ENCODE data around the gene PRRC2C. TPM values are rescaled to one million over a fixed set of nuclear protein-coding genes. Genes with fewer than 3 reads are reported as not detected.

The PRRC2C gene
- total and polyA plus RNA-seq, 3 donors from 2014 or later = 67.0 to 128 (median 114) TPM

DNA sequence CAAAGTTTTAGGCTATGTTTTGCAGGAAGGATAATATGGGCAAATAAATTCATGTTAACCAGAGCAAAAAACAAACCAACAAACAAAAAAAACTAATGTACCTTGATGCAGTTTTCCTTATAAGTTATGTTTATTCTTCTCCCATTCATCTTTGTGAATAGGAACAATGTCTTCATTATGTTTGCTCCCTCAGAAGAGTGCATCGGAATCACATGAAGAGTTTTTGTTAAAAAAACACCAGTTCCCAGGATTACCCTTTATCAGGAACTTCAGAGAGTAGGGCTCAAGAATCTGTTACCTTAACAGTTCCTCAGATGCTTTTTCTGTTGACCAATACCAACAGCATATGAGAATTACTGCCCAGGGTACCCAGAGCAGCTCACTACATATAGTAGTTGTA lies 14.6 kb upstream of the PRRC2C start:
- H3K9me3 ChIP-seq = no peaks in the 10 kb centered on the region
- no peak overlapping the region for H3K4me3 ChIP-seq
- no peak overlapping the region for H3K27ac ChIP-seq
- WGBS, 2 donors = 56 to 64% methylated on average over 1 of the region's 1 CpG
- no peaks in the 10 kb centered on the region for H3K36me3 ChIP-seq (ENCODE audit: low read depth, missing control alignments)
- no peaks in the 10 kb centered on the region for H3K4me1 ChIP-seq
- no peak for TF ChIP-seq POLR2A (IDR thresholded peaks at IDR 0.05)
- no peak for TF ChIP-seq CTCF (IDR thresholded peaks at IDR 0.05)
- intact Hi-C loops (cut with DNase I; ENCODE audit: low total_unique reads) = no loop called here
- H3K27me3 ChIP-seq = no peaks in the 10 kb centered on the region
- no peak for DNase-seq

GRCh38 chr1:171472183-171472647 lies 13.1 kb upstream of the PRRC2C start:
- WGBS, 2 donors = 94 to 95% methylated on average over 7 of the region's 7 CpGs
- Histone ChIP-seq H3K27me3 (no peaks in the 10 kb centered on the region), H3K4me3 (no peak overlapping the region), H3K36me3 (ENCODE audit: low read depth, missing control alignments) (no peaks in the 10 kb centered on the region), H3K27ac (no peak overlapping the region), H3K4me1 (no peaks in the 10 kb centered on the region), H3K9me3 (no peaks in the 10 kb centered on the region)
- intact Hi-C loops (cut with DNase I; ENCODE audit: low total_unique reads) = no loop called here
- TF ChIP-seq CTCF (IDR thresholded peaks at IDR 0.05) (no peak), POLR2A (IDR thresholded peaks at IDR 0.05) (no peak)
- no peak for DNase-seq

- H3K4me1 ChIP-seq = no peaks in the 10 kb centered on the region
- intact Hi-C loops (cut with DNase I; ENCODE audit: low total_unique reads) = no loop called here
- H3K36me3 ChIP-seq (ENCODE audit: low read depth, missing control alignments) = no peaks in the 10 kb centered on the region
- DNase-seq = no peak
- no peaks in the 10 kb centered on the region for H3K9me3 ChIP-seq
- no peaks in the 10 kb centered on the region for H3K27me3 ChIP-seq
- TF ChIP-seq POLR2A (IDR thresholded peaks at IDR 0.05) (no peak), CTCF (IDR thresholded peaks at IDR 0.05) (no peak)
- WGBS, 2 donors = 92 to 95% methylated on average over 1 of the region's 1 CpG
- H3K27ac ChIP-seq = no peak overlapping the region
- no peak overlapping the region for H3K4me3 ChIP-seq
These were observed 8.5 kb upstream of the PRRC2C start for GRCh38 chr1:171476829-171477228.

DNA sequence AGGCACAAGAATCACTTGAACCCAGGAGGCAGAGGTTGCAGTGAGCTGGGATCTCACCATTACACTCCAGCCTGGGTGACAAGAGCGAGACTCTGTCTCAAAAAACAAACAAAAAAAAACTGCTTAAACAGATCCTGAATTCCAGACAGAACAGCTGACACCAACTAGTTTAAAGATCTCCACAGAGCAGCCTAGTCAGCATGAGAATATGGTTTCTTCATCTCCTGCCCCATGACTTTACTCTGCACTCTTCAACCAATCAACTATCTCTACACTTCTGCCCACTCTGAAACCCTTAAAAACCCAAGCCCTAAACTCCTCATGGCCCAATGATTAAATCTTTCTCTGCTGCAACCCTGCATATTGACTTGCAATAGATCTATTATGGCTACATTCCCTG lies 7.5 kb upstream of the PRRC2C start:
- no peaks in the 10 kb centered on the region for H3K4me1 ChIP-seq
- no peaks in the 10 kb centered on the region for H3K9me3 ChIP-seq
- 92 to 93% methylated on average over 1 of the region's 1 CpG for WGBS, 2 donors
- no peaks in the 10 kb centered on the region for H3K27me3 ChIP-seq
- H3K4me3 ChIP-seq = no peak overlapping the region
- intact Hi-C loops (cut with DNase I; ENCODE audit: low total_unique reads) = no loop called here
- no peaks in the 10 kb centered on the region for H3K36me3 ChIP-seq (ENCODE audit: low read depth, missing control alignments)
- no peak overlapping the region for H3K27ac ChIP-seq
- DNase-seq = no peak
- TF ChIP-seq POLR2A (IDR thresholded peaks at IDR 0.05) (no peak), CTCF (IDR thresholded peaks at IDR 0.05) (no peak)

DNA sequence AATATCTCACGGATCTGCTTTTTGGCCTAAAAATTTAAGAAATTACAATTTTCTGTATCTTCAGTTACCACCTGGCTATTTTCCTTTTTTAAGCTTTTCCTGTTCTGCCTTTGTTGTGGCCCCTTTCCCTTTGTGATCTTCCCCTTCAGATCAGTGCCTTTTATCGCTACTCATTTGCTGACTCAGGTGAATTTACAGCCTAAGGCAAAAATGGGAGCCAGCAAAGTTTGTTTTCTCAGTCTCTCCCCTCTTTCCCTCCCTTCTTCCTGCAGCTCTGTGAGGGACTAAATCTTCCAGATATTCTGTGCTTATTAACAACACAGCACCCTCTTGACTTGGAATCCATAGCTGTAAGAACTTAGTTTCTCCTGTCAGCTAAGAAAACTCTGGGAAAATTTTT lies 5.3 kb upstream of the PRRC2C start:
- no peak for DNase-seq
- Histone ChIP-seq H3K27ac (no peak overlapping the region), H3K36me3 (ENCODE audit: low read depth, missing control alignments) (no peaks in the 10 kb centered on the region), H3K9me3 (no peaks in the 10 kb centered on the region), H3K4me1 (peaks cover 4% of the 10 kb centered on the region), H3K27me3 (no peaks in the 10 kb centered on the region), H3K4me3 (no peak overlapping the region)
- intact Hi-C loops (cut with DNase I; ENCODE audit: low total_unique reads) = no loop called here
- WGBS, 2 donors = 41 to 74% methylated on average over 2 of the region's 2 CpGs
- no peak for TF ChIP-seq POLR2A (IDR thresholded peaks at IDR 0.05)
- no peak for TF ChIP-seq CTCF (IDR thresholded peaks at IDR 0.05)

All from testis (tissue), 3 donors.